Bronchial epithelial cell (primary cell): ENCODE data around the gene ACP1. TPM values are rescaled to one million over a fixed set of nuclear protein-coding genes. Genes with fewer than 3 reads are reported as not detected.
A peak's percentile ranks its signal among the peaks of the same experiment; 100 is the strongest.

Experiments used
- DNase-seq: peaks from one replicate; pipeline ENCODE4 v3.0.0-alpha.2; 2010; ENCODE audit warnings: low read depth
- FAIRE-seq: peaks from 2 replicates; lab custom pipeline; 2011; peaks lifted over from hg19 to GRCh38; lab: Jason Lieb, UNC
- H3K27me3 ChIP-seq: 2 replicates; pipeline ENCODE4 v1.5.1; 2011; ENCODE audit warnings: low read length; ENCODE audit not compliant: control insufficient read depth, insufficient read depth
- H3K36me3 ChIP-seq: 2 replicates; pipeline ENCODE4 v1.5.1; 2011; ENCODE audit warnings: low read length; ENCODE audit not compliant: control insufficient read depth, insufficient read depth
- H3K4me3 ChIP-seq: 2 replicates; pipeline ENCODE4 v1.5.1; 2011; ENCODE audit warnings: mild to moderate bottlenecking, low read depth, low read length, control low read depth
- total RNA-seq: library from RNA; depleted of rRNA; stranded (reverse); fragments of >200 nt; gene quantifications from 2 replicates; pipeline ENCODE4 v1.2.1, GENCODE V29; 2014
- TF ChIP-seq, protein P1 (sequence below): IDR thresholded peaks from 2 replicates; pipeline ENCODE4 v1.5.1; 2011; ENCODE audit warnings: mild to moderate bottlenecking, moderate library complexity, low read length, control low read depth, inconsistent platforms; ENCODE audit not compliant: insufficient read depth, severe bottlenecking

Gene ACP1
- total RNA-seq, 1 donor from 2014 or later = 106 TPM

DNA sequence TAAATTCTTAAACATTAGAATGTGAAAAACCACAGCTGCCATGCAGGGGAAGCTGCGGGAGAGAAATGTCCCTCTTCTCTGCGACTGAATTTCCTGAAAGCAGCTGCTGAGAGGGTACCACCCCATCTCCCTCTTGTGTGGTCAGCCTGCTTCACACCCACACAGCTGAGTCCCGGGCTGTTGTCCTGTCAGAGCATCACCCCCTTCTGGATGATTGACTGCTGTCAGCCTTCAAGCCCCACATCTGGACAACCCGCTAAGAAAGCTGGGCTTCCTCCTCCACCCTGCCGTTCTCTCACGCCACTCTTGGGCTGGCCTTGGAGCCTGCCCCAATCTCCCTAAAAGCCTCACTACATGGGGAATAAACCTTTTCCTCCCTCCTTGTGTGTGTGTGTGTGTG is 26.9 kb upstream of the ACP1 start:
- Histone ChIP-seq H3K36me3 (peaks cover 2% of the 10 kb centered on the region), H3K4me3 (no peak overlapping the region), H3K27me3 (no peaks in the 10 kb centered on the region)
- no peak for DNase-seq
- TF ChIP-seq, protein P1, sequence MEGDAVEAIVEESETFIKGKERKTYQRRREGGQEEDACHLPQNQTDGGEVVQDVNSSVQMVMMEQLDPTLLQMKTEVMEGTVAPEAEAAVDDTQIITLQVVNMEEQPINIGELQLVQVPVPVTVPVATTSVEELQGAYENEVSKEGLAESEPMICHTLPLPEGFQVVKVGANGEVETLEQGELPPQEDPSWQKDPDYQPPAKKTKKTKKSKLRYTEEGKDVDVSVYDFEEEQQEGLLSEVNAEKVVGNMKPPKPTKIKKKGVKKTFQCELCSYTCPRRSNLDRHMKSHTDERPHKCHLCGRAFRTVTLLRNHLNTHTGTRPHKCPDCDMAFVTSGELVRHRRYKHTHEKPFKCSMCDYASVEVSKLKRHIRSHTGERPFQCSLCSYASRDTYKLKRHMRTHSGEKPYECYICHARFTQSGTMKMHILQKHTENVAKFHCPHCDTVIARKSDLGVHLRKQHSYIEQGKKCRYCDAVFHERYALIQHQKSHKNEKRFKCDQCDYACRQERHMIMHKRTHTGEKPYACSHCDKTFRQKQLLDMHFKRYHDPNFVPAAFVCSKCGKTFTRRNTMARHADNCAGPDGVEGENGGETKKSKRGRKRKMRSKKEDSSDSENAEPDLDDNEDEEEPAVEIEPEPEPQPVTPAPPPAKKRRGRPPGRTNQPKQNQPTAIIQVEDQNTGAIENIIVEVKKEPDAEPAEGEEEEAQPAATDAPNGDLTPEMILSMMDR = no peak
- FAIRE-seq = no peak

DNA sequence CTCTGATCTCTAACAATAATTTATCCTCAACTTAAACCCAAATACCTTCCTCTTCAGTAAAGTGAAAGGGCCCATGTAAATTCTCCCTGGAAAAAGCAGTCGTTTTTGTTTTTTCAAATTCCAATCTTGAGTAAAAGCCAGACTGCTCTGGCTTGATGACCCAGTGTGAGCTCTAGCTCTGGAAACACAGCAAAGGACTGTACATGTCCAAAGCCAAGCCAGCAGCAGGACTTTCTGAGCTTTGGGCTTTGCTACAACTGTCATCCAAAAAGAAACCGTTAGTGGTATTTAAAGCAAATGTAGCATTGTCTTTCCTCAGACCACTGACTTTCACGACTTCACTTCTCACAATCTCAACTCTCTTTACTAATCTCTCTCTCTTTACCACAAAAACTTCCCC is 26.3 kb upstream of the ACP1 start:
- TF ChIP-seq, protein P1 = no peak
- H3K36me3 ChIP-seq = peaks cover 4% of the 10 kb centered on the region
- DNase-seq = no peak
- H3K27me3 ChIP-seq = no peaks in the 10 kb centered on the region
- no peak for FAIRE-seq
- no peak overlapping the region for H3K4me3 ChIP-seq

DNA sequence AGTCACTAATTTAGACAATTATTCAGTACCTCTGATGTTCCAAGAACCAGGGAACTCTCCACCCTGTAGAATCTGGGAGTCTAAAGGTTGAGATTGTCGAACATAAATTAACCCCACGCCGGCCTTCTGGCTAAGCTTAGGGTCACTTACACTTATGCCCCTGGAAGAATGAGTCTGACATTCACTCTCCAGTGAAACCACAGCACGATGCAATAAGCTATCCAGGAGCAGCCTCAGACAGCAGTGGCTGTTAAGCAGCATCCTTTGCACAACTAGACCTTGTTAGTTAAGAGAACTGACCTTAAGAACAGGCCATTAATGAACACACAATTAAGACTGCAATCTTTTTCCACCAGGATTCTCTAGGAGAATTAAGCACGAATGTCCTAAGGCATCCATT is 25.9 kb upstream of the ACP1 start:
- no peak overlapping the region for H3K4me3 ChIP-seq
- TF ChIP-seq, protein P1 = no peak
- H3K36me3 ChIP-seq = peaks cover 6% of the 10 kb centered on the region
- DNase-seq = no peak
- no peaks in the 10 kb centered on the region for H3K27me3 ChIP-seq
- FAIRE-seq = no peak

DNA sequence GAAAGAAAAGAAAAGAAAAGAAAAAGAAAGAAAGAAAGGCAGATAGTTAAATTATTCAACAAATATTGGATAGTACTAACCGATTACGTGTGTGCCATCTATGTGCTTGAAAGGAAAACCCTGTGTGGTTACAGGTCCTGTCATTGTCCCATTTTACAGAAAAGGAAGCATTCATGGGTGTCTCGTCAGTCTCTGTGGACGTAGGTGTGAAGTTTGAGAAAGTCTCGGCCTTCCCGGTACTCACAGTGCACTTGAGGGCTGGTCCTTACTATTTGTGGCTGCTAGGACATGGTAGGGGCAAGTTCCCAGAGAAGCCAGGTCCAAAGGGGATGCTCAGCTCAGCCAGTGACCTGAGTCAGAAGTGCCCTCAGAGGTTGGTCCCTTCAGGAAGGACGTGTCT is 20.2 kb upstream of the ACP1 start:
- FAIRE-seq (no peak), DNase-seq (no peak)
- Histone ChIP-seq H3K27me3 (no peaks in the 10 kb centered on the region), H3K4me3 (no peak overlapping the region), H3K36me3 (peaks cover 14% of the 10 kb centered on the region)
- TF ChIP-seq, protein P1 = no peak

DNA sequence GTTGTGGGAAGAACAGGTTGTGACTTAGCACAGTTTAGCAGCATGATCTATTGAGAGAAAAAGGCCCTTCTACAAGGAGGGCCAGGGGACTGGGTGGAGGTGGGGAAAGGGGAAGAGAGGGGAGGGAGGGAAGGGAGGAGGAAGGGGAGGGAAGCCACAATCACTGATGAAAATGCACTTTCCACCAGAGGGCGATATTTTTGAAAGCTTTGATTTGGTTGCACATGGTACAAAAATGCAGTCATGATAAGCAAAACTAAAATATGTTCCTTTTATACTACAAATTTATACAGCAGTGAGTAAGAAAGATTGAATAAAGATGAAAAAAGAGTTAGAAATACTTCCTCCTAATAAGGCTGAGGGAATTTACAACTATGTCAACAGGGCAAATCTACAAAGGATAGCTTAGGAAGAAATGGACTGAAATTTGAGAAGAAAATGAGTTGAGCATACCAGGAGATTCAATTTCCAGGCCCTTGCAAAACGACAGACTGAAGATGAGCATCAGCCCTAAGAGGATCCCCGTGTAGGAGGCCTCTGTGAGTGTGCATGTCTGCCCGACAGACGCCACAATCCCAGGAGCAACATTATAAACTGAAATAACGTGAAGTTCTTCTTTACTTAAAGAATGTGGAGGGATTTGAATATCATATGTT is 18.1 kb upstream of the ACP1 start:
- DNase-seq = peak; percentile 54
- H3K36me3 ChIP-seq = peaks cover 17% of the 10 kb centered on the region
- no peak for FAIRE-seq
- TF ChIP-seq, protein P1 = peak; percentile 60
- H3K27me3 ChIP-seq = no peaks in the 10 kb centered on the region
- no peak overlapping the region for H3K4me3 ChIP-seq

DNA sequence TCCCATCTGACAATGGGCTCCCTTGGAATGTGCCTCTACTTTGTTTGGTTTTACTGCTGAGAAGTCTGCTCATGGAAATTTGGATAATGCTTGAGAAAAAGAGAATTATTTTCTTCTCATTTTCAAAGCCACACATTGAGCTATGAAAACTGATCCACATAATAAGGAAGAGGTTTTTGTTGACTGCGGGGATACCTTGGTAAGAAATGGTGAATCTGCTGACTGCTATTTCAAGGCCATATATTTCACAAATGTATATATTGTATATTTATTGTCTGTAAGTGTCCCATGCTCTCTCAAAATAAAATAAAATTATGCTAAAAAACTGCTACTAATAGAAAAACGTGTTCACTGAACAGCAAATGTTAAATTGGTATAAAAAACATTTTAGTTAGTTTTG is 16.0 kb upstream of the ACP1 start:
- FAIRE-seq (no peak), DNase-seq (no peak)
- Histone ChIP-seq H3K27me3 (no peaks in the 10 kb centered on the region), H3K4me3 (no peak overlapping the region), H3K36me3 (peaks cover 14% of the 10 kb centered on the region)
- TF ChIP-seq, protein P1 = no peak
